ENCODE data around the gene VMA21.

The VMA21 gene, protein sequence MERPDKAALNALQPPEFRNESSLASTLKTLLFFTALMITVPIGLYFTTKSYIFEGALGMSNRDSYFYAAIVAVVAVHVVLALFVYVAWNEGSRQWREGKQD

DNA sequence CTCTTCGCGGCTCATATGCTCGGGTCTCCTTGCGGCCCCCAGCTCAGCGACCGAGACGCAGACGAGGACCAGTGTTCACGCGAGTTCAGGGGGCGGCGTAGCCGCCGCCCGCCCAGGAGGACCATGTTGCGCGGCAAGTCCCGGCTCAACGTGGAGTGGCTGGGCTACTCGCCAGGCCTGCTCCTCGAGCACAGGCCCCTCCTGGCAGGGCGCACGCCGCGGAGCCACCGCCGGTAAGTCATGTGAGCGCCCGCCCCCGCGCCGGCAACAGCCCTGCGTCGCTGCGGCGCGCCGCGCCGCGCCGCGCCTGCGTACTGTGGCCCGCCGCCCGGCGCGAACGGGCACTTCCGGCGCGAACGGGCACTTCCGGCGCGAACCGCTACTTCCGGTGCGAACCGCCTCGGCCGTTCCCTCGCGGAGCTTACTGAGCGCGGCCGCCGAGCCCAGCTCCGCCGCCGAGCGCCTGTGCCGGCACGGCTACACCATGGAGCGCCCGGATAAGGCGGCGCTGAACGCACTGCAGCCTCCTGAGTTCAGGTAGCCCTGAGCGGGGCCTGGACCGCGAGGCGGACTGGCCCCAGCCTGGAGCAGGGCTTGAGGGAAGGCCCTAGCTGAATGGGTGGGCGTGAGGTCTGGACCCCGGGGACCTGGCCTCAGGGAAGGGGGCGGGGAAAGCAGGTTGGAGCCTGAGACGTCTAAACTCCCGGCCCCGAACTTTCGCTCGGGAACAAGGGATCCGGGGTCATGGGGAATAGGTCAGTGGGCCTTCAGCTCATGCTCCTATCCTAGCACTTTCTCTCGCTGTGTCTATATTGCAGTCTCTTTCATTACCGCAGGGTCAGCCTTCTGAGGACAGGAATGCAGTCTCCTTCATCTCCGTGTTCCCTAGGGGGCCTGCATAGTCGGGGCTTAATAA is at the start of gene VMA21:
Gene VMA21, plus strand, starts transcription at position 382 of the 916 bp plus-strand sequence. Its CDS starts 103 bp downstream, at position 485.
- peak; percentile 56 for DNase-seq (ENCODE audit: low read depth, low spot score)

DNA sequence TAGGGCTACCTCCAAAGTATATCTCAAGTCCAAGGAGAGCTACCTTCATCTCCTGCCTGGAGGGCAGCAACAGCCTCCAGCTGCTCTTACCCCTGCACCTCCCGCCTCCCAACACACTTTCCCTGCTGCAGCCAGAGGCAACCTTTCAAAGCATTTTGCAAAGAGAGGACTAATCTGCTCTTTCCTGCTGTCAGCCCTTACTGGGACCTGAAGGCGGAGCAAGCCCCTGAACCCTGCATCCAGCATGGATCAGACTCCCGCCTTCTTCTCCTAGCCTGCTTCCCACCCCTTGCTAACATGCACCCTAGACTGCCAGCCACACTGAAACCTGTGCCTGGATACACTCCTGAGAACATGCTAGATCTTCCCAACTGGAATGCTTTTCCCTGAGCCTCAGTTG is 37.7 kb upstream of the VMA21 start:
- DNase-seq (ENCODE audit: low read depth, low spot score): no peak

DNA sequence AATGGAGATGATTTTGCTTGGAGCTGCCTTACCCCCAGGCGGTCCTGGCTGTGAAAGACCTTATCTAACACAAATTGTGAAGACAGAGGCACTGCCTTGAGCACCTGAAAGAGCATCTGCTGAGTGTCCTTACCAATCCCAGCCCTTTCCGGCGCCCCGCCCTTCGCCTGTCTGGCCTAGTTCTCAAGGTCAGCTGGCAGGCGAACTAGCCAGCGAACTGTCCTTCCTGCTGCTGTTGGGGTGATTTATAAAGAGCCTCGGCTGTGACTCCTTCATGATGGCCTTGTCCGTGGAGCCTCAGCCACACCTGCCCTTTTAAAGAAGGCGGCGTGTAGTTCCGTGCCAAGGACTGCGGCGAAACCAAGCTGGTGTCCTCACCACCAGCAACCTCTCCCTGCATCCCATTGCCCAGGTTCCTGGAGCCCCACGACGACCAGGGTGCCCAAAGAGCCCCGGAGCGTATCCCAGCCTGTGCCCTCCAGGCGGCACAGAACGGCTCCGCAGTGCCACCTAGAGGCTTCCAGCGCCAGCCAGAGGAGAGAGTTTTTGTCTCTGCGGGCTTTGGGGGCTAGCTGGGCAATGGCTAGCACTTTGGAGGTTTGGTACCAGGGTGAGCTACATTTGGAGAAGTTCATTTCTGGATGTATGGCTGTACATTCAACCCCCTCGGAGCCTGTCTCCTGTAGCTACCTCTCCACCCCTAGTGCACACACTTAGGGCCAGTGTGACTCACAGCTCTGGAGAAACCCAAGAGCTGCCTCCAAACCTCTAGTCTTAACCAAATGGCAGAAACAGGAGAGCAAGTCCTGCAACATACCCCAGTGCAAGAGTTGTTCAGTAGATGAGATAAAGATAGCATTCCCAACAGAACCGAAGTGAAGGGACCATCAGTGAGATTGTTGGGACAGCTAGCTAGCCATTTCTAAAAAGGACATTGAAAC is 36.8 kb upstream of the VMA21 start:
- DNase-seq (ENCODE audit: low read depth, low spot score): peak; percentile 1

DNA sequence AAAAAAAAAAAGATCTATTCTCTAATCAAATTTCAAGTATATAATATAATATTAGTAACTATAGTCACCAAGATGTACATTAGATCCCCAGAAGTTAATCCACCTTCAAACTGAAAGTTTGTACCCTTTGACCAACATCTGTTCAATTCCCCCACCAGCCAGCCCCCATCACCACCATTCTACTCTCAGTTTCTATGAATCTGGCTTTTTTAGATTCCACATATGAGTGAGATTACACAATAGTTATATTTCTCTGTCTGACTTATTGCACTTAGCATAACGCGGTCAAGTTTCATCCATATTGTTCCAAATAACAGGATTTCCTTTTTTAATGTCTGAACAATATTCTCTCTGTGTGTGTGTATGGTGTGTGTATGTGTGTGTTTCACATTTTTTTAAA is 33.7 kb upstream of the VMA21 start:
- DNase-seq (ENCODE audit: low read depth, low spot score): no peak

DNA sequence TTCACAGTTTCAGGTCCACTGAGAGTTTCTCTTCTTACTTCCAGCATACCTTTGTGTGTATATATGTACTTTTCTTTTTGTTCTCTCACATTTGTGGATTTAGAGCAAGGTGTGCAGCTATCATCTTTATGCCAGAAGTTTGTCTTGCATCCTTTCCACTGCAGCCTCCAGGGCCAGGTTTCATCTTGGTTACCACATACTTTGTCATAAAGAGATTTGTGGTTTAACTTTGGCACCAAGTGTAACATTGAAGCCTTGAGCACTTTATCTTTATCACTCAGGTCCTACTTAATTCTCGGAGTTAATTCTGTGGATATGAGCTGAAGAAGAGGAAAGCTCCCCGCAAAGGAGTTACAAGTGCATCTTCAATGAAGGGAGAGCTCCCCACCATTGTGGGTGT is 31.4 kb upstream of the VMA21 start:
- no peak for DNase-seq (ENCODE audit: low read depth, low spot score)

DNA sequence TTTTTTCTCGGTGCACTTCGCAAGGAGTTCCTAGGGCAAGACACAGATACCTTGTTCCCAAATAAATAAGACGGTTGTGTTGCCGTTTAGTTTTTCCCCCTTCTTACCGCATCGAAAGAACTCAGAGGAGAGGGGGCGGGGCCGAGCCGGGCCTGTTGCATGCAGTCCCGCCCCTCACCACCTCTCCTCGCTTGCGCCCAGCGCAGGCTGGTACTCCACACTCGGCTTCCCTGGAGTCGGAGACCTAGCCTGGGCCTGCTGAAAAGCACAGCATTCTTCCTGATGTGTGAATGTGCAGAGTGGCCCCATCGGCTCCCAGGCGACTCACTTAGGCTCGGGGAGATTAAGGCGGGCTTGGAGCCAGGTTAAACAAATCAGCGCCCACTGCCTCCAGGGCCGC is 26.1 kb upstream of the VMA21 start:
- no peak for DNase-seq (ENCODE audit: low read depth, low spot score)

DNA sequence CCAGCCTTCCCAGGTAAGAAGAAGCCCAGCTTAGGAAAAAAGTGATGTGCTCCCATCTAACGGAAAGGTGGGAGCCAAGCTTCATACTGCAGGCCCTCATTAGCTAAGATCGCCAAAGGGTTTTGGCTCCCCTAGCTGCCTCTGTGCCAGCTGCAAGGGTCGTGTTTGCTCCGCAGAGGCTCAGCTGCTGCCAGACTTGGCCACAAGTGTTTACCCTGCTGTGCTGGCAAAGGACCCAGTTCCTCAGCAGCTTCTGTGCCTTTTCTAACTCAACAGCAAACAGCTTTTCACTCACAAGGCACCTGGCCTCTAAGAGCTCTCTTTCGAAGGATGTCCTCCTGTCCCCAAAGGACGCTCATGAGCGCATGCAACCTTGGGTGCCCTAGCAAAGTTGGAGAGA is 12.2 kb upstream of the VMA21 start:
- DNase-seq (ENCODE audit: low read depth, low spot score): no peak

DNA sequence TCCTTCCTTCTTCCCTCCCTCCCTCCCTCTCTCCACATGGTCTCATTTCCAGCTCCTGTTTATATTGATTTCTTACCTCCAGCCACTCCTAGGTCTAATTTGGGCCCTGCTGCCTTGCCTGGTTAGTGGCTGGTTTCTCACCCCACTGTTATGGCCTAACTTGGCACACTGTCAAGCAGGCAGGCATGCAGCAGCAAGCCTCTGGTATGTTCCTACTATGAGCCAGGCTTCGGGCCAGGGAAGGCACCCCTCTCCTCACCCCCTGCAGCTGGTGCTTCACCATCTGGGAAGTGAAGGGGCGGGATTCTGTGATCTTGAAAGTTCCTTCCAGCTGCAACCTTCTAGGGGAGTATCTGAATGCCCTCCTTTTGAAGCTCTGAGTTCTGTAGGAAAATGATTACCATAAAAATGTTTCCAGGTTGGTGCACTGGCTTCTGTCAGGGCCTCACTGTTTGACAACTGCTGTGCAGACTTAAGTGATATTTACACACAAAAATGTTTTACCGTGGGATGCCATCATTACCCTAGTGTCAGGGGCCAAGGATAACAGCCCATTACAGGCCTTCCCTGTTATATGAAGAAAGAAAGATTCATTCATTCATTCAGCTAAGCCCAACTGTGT is 10.1 kb upstream of the VMA21 start:
- no peak for DNase-seq (ENCODE audit: low read depth, low spot score)

DNA sequence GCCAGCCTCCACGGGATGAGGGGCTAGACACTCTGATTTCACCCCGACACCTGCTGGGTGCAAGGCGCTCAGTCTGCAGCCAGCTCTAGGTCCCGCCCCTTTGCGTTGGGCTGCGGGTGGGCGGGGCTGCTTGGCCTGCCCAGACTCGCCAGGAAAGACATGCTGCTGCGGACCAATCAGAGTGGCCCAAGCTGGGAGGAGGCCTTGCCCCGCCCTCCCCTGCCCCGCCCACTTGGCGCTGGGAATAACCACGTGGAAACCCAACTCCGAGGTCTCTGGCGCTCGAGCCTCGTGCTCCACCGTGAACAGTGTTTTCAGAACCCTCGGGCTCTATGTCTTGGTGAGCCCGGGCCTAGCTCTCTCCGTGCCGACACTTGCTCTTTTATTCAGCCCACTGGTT is 5.3 kb upstream of the VMA21 start:
- no peak for DNase-seq (ENCODE audit: low read depth, low spot score)

DNA sequence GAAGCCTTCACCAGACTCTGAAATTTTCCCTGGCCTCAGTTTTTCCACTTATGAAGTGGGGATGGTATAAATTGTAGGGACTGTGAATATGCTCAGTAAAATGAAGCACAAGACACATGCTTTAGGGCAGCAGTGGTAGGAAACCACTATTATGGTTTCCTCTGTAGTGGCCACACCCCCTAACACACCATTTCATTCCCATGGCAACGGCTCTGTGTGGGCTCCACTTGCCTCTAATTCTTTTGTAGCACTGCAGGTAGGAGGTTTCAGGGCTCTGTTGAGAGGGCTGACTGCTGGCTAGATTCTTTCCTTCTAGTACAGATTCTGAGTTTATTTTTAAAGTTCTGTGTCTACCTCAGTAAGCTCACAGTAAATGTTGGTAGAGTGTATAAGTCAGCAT is 3.5 kb upstream of the VMA21 start:
- DNase-seq (ENCODE audit: low read depth, low spot score): peak; percentile 36

DNA sequence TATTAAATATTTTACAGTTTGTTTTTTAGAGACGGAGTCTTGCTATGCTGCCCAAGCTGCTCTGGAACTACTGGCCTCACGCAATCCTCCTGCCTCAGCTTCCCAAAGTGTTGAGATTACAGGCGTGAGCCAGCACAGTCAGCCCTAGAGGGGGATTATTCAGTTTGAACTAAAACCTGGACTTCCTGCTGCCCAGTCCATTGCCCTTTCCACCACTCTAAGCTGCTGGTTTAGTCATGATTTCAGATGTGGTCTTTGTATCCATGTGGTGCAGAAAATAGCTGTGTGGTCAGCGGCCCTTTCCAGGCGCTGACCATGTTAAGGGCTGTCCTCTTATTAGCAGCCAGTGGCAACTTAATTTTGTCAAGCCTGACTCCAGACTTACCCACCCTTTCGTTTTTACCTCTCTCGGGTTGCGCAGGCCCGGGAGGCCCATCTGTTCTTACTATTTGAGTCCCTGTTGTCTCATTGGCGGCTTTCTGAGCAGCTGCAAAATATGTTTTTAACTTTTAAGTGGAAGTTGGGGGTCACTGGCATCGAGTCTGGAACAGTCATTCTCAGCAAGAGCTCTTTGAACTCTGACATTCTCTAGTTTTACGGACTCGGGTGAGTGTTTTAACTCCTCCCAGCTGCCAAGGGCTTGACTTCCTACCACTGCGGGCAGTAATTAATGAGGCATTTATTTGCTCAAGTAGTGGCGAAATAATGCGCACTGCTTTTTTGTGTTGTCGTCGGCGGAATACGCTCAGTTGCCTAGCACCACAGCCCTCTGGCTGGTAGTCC is 773 bp upstream of the VMA21 start:
- DNase-seq (ENCODE audit: low read depth, low spot score): peak; percentile 0

DNA sequence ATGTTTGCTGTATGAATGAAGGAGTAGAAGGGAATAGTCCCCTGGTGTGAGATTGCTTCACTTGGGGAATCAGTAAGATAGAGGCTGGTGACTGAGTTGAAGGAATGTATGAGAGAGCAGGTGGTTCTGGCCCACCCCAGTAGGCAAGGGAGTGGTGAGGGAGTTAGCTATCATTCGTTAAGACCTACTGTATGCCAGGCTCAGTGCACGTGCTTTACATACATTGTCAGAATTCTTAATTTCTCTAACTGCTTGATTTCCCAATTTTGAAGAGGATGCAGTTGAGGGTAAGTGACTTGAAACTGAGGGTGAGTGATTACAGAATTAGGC is 700 bp downstream of the VMA21 start:
- DNase-seq (ENCODE audit: low read depth, low spot score): no peak

DNA sequence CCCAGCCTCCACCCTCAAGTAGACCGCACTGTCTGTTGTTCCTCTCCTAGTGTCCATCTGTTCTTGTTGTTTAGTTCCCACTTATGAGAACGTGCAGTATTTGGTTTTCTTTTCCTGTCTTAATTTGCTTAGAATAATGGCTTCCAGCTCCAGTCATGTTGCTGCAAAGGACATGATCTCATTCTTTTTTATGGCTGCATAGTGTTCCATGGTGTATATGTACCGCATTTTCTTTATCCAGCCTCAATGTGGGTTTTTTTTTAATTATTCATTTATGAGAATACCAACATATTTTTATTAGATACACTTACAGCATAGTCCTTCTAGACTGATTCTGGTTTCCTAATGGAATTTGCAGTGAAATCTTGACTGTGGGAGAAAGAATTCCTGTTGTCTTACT is 1.3 kb downstream of the VMA21 start:
- DNase-seq (ENCODE audit: low read depth, low spot score): no peak

DNA sequence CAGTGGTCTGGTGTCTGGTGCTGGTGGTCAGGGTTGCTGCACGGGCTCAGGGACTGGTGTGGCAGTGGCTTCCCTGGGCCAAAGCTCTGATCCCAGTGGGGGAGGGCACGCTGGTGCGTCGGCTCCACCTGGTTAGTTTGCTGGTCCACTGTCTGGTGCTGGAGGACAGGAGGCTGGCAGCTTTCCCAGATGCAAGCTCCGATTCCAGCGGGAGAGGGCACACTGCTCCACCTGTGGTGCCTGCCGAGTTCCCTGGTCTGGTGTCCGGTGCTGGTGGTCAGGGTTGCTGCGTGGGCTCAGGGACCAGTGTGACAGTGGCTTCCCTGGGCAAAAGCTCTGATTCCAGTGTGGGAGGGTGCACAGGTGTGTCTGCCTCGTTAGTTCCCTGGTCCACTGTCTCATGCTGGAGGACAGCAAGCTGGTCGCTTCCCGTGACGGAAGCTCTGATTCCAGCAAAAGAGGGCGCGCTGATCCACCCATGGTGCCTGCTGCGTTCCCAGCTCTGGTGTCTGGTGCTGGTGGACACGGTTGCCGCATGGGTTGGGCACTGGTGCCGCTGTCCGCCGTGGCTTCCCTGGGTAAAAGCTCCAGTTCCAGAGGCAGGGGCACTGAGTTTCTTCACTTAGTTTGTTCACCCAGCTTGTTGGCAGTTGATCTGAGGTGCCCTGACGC is 5.8 kb downstream of the VMA21 start:
- DNase-seq (ENCODE audit: low read depth, low spot score): no peak

DNA sequence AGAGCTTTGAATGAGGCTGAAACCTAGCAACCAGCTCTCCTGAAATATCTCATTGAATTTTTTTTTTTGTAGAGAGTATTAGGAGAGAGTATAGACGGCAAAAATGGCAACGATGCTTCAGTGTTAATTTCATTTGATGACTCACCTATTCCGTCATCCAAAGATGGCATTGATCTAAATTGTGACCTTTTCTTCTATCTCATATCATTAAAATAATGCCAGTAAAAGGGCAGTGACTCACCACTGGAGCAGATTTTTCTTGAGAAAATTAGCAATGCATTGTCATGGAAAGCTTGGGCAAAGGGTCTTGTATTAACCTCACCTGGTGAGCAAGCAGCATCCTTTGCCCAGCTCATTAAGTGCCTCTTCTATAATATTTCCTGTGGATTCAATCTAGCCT is 19.6 kb downstream of the VMA21 start:
- DNase-seq (ENCODE audit: low read depth, low spot score): no peak

DNA sequence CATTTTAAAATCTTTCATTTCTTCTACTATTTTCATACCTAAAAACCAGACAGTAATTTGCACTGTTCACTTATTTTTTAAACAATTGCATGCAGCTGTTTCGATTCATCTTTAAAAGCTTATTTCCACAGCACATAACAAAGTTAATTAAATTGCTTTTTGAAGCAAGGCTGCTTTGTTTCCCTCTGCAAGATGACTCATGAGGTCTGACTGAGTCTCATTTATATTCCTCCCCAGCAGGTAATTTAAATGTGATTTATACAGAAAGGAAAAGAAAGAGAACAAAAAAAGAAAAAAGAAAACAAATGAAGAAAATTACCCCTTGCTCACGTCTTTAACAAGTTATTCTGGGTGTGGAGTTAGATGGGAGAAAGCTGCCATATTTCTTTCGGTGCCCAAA is 22.8 kb downstream of the VMA21 start:
- DNase-seq (ENCODE audit: low read depth, low spot score): no peak

DNA sequence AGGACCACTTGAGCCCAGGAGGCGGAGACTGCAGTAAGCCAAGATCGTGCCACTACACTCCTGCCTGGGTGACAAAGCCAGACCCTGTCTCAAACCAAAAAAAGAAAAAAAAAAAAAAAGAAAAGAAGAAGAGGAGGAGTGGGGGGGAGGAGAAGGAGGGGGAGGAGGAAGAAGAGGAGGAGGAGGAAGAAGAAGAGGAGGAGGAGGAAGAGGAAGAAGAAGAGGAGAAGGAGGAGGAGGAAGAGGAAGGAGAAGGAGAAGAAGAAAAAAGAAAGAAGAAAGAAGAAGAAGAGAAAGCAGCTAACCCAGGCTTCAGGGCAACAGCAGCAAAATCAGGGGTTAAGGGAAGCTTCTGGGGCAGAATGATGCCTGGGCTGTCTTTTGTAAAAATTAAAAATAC is 27.5 kb downstream of the VMA21 start:
- no peak for DNase-seq (ENCODE audit: low read depth, low spot score)

DNA sequence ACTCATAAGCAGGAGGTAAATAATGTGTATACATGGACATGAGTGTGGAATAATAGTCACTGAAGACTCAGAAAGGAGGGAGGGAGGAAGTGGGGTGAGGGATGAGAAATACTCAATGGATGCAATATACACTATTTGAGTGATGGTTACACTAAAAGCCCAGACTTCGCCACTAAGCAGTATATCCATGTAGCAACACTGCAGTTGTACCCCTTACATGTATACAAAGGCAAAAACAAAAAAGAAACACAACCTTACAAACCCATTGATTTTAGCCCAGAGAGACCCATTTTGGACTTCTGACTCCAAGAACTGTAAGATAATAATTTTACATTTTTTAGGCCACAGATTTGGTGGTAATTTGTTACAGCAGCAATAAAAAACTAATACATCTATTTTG is 51.5 kb downstream of the VMA21 start:
- no peak for DNase-seq (ENCODE audit: low read depth, low spot score)

DNA sequence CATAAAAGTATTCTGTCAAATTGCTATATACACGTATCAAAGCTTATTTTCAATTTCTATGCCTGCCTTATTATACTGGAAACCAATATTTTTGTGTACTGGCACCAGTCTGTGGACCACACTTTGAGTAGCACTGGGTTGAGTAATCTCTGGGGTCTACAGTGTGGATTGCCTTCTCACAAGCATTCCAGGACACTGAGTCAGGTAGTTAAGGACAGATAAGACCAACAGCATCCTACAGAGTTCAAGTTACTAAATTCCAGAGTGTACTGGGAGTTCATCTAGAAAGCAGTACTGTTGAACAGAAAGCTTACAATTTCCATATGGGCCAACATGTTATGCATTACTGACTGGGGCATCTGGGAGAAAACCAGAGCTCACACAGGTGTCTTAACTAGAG is 61.8 kb downstream of the VMA21 start:
- DNase-seq (ENCODE audit: low read depth, low spot score): no peak
